Peyer's patch (tissue), 4 donors: Measurements from ENCODE around the gene SLC25A27.

Experiments
- CTCF ChIP-seq, 6 experiments: fragments of 450-650 bp in 4 of 6; fragments of 200-600 bp in 2 of 6; sonication (generic) in 1 of 6; IDR thresholded peaks; one replicate each; pipeline ENCODE4 v1.5.1; 2017 to 2019; ENCODE audit warnings: antibody characterized with exemption in 6 of 6, mild to moderate bottlenecking in 3 of 6, moderate library complexity in 1 of 6
- POLR2A ChIP-seq, 2 donors: fragments of 450-650 bp; IDR thresholded peaks; one replicate each; pipeline ENCODE4 v1.5.1; 2017; ENCODE audit warnings: antibody characterized with exemption in 2 of 2, mild to moderate bottlenecking in 2 of 2, moderate library complexity in 2 of 2

GRCh38 chr6:46699970-46700369 is 47.2 kb downstream of the SLC25A27 start:
- TF ChIP-seq CTCF (IDR thresholded peaks at IDR 0.05) (no peak), POLR2A (IDR thresholded peaks at IDR 0.05) (no peak)
